Measurements from ENCODE around the gene ZNF526.

The ZNF526 gene

GRCh38 chr19:42193294-42193693, 26.8 kb upstream of the ZNF526 start:
- no peak for DNase-seq
- intact Hi-C loops (cut with DNase I) = no loop called here

- intact Hi-C loops (cut with DNase I) = no loop called here
- no peak for DNase-seq
Observed at GRCh38 chr19:42193706-42194105, 26.4 kb upstream of the ZNF526 start.

- intact Hi-C loops (cut with DNase I) = no loop called here
- DNase-seq = peak in 2 of 10 donors; percentile 70 to 81
Observed at GRCh38 chr19:42196011-42197001, 23.8 kb upstream of the ZNF526 start.

- peak in 1 of 10 donors; percentile 39 for DNase-seq
- intact Hi-C loops (cut with DNase I) = no loop called here
Observed at GRCh38 chr19:42197375-42197817, 22.7 kb upstream of the ZNF526 start.

GRCh38 chr19:42198676-42199439, 21.3 kb upstream of the ZNF526 start:
- no peak for DNase-seq
- intact Hi-C loops (cut with DNase I) = no loop called here

- peak in 1 of 10 donors; percentile 67 for DNase-seq
- intact Hi-C loops (cut with DNase I) = no loop called here
Observed at GRCh38 chr19:42199440-42200115, 20.5 kb upstream of the ZNF526 start.

- intact Hi-C loops (cut with DNase I) = no loop called here
- DNase-seq = no peak
Observed at GRCh38 chr19:42200116-42200715, 19.9 kb upstream of the ZNF526 start.

GRCh38 chr19:42201489-42202289, 18.4 kb upstream of the ZNF526 start:
- intact Hi-C loops (cut with DNase I) = no loop called here
- peak in 2 of 10 donors; percentile 19 to 67 for DNase-seq

GRCh38 chr19:42202290-42202880, 17.7 kb upstream of the ZNF526 start:
- intact Hi-C loops (cut with DNase I) = no loop called here

GRCh38 chr19:42203700-42204099, 16.4 kb upstream of the ZNF526 start:
- intact Hi-C loops (cut with DNase I) = no loop called here
- DNase-seq = peak in 1 of 10 donors; percentile 33

More at GRCh38 chr19:42202290-42202880, 17.7 kb upstream of the ZNF526 start:
- DNase-seq = peak in 1 of 10 donors; percentile 59

- peak in 1 of 10 donors; percentile 6 for DNase-seq
- intact Hi-C loops (cut with DNase I) = no loop called here
Observed at GRCh38 chr19:42204664-42205063, 15.4 kb upstream of the ZNF526 start.

- intact Hi-C loops (cut with DNase I) = no loop called here
Observed at GRCh38 chr19:42206871-42207755, 13.0 kb upstream of the ZNF526 start.

GRCh38 chr19:42207767-42208271, 12.3 kb upstream of the ZNF526 start:
- peak in 3 of 10 donors; percentile 68 to 84 (median 80) for DNase-seq
- intact Hi-C loops (cut with DNase I) = no loop called here

More at GRCh38 chr19:42206871-42207755, 13.0 kb upstream of the ZNF526 start:
- DNase-seq = peak in 5 of 10 donors; percentile 12 to 84 (median 71)

GRCh38 chr19:42208612-42209011, 11.5 kb upstream of the ZNF526 start:
- intact Hi-C loops (cut with DNase I) = no loop called here
- peak in 2 of 10 donors; percentile 45 to 64 for DNase-seq

- intact Hi-C loops (cut with DNase I) = no loop called here
- no peak for DNase-seq
Observed at GRCh38 chr19:42212886-42213285, 7.2 kb upstream of the ZNF526 start.

GRCh38 chr19:42214810-42215485, 5.2 kb upstream of the ZNF526 start:
- DNase-seq = peak in 2 of 10 donors; percentile 26 to 35
- intact Hi-C loops (cut with DNase I) = no loop called here
